Karpas-422 (cell line): ENCODE results near the gene RPLP1. TPM values are rescaled to one million over a fixed set of nuclear protein-coding genes. Genes with fewer than 3 reads are reported as not detected.

Experiments used
- DNase-seq: peaks from one replicate; pipeline ENCODE4 v3.0.0-alpha.2; 2015
- H2AFZ ChIP-seq: fragments of 200-600 bp; sonication (generic); 2 replicates; pipeline ENCODE4 v1.6.1; 2014; ENCODE audit warnings: antibody characterized with exemption, low read length, mixed read lengths
- H3K27ac ChIP-seq: fragments of 200-600 bp; sonication (generic); 2 replicates; pipeline ENCODE4 v1.5.1; 2014; ENCODE audit warnings: mild to moderate bottlenecking, low read length, moderate library complexity
- H3K27me3 ChIP-seq: fragments of 200-600 bp; sonication (generic); 2 replicates; pipeline ENCODE4 v1.6.1; 2014; ENCODE audit warnings: low read length, mixed read lengths
- H3K36me3 ChIP-seq: fragments of 200-600 bp; sonication (generic); 2 replicates; pipeline ENCODE4 v1.6.1; 2014; ENCODE audit warnings: low read length, mixed read lengths; ENCODE audit not compliant: insufficient read depth
- H3K4me1 ChIP-seq: fragments of 200-600 bp; sonication (generic); 2 replicates; pipeline ENCODE4 v1.6.1; 2014; ENCODE audit warnings: mild to moderate bottlenecking, low read length, mixed read lengths
- H3K4me2 ChIP-seq: fragments of 200-600 bp; sonication (generic); 2 replicates; pipeline ENCODE4 v1.6.1; 2014; ENCODE audit warnings: low read length, low read depth, mild to moderate bottlenecking; ENCODE audit not compliant: poor library complexity, severe bottlenecking
- H3K4me3 ChIP-seq: fragments of 200-600 bp; sonication (generic); 2 replicates; pipeline ENCODE4 v1.5.1; 2014; ENCODE audit warnings: mild to moderate bottlenecking, antibody characterized with exemption, low read length, mixed read lengths
- H3K79me2 ChIP-seq: fragments of 200-600 bp; sonication (generic); 2 replicates; pipeline ENCODE4 v1.6.1; 2014; ENCODE audit warnings: mild to moderate bottlenecking, low read length, mixed read lengths
- H3K9ac ChIP-seq: fragments of 200-600 bp; sonication (generic); 2 replicates; pipeline ENCODE4 v1.6.0; 2014; ENCODE audit warnings: low read length
- H3K9me2 ChIP-seq: fragments of 200-600 bp; sonication (generic), shearing (Covaris generic); replicated peaks from 2 replicates; pipeline ENCODE4 v1.6.0; 2014; ENCODE audit warnings: mild to moderate bottlenecking, low read length, moderate library complexity; ENCODE audit not compliant: insufficient read depth
- H3K9me3 ChIP-seq: fragments of 300-700, 200-600 bp; sonication (generic); 2 replicates; pipeline ENCODE4 v1.6.1; 2014; ENCODE audit warnings: low read length, mixed read lengths
- H4K20me1 ChIP-seq: fragments of 200-600 bp; sonication (generic); 2 replicates; pipeline ENCODE4 v1.6.1; 2014; ENCODE audit warnings: mild to moderate bottlenecking, antibody characterized with exemption, low read length, low read depth; ENCODE audit not compliant: insufficient read depth
- total RNA-seq: library from RNA; depleted of rRNA; stranded (reverse); fragments of >200 nt; shearing (Covaris generic); gene quantifications from 2 replicates; pipeline ENCODE4 v1.2.3, GENCODE V29; 2014; ENCODE audit warnings: low replicate concordance

RPLP1 gene
- total RNA-seq, 1 experiment from 2014 or later, result 282 TPM

GRCh38 chr15:69468241-69469121 is 15.9 kb downstream of the RPLP1 start:
- no peak for DNase-seq
- H3K9ac ChIP-seq, result no peak overlapping the region
- no peaks in the 10 kb centered on the region for H3K79me2 ChIP-seq
- H3K4me1 ChIP-seq, result no peaks in the 10 kb centered on the region
- H4K20me1 ChIP-seq, result no peaks in the 10 kb centered on the region
- H3K4me2 ChIP-seq, result no peak overlapping the region
- no peaks in the 10 kb centered on the region for H3K9me3 ChIP-seq
- H3K9me2 ChIP-seq, result no peaks in the 10 kb centered on the region
- H3K36me3 ChIP-seq, result no peaks in the 10 kb centered on the region
- H3K27ac ChIP-seq, result no peak overlapping the region
- H2AFZ ChIP-seq, result no peak overlapping the region
- no peak overlapping the region for H3K4me3 ChIP-seq
- no peaks in the 10 kb centered on the region for H3K27me3 ChIP-seq

GRCh38 chr15:69469467-69470201 is 17.0 kb downstream of the RPLP1 start:
- H3K27ac ChIP-seq, result no peak overlapping the region
- H3K9ac ChIP-seq, result no peak overlapping the region
- H3K27me3 ChIP-seq, result no peaks in the 10 kb centered on the region
- DNase-seq, result no peak
- no peaks in the 10 kb centered on the region for H3K79me2 ChIP-seq
- no peak overlapping the region for H3K4me3 ChIP-seq
- no peak overlapping the region for H3K4me2 ChIP-seq
- no peaks in the 10 kb centered on the region for H4K20me1 ChIP-seq
- no peaks in the 10 kb centered on the region for H3K9me2 ChIP-seq
- no peaks in the 10 kb centered on the region for H3K4me1 ChIP-seq
- H3K36me3 ChIP-seq, result no peaks in the 10 kb centered on the region
- no peaks in the 10 kb centered on the region for H3K9me3 ChIP-seq
- H2AFZ ChIP-seq, result no peak overlapping the region

GRCh38 chr15:69472046-69472445 is 19.4 kb downstream of the RPLP1 start:
- Histone ChIP-seq H3K4me3 (no peak overlapping the region), H3K4me1 (no peaks in the 10 kb centered on the region), H3K9me2 (no peaks in the 10 kb centered on the region), H3K36me3 (no peaks in the 10 kb centered on the region), H3K4me2 (no peak overlapping the region), H3K9ac (no peak overlapping the region), H2AFZ (no peak overlapping the region), H4K20me1 (no peaks in the 10 kb centered on the region), H3K27ac (no peak overlapping the region), H3K9me3 (no peaks in the 10 kb centered on the region), H3K27me3 (no peaks in the 10 kb centered on the region), H3K79me2 (no peaks in the 10 kb centered on the region)
- no peak for DNase-seq

GRCh38 chr15:69472562-69472961 is 19.9 kb downstream of the RPLP1 start:
- Histone ChIP-seq H3K4me2 (no peak overlapping the region), H3K9ac (no peak overlapping the region), H3K9me3 (no peaks in the 10 kb centered on the region), H3K79me2 (no peaks in the 10 kb centered on the region), H3K36me3 (no peaks in the 10 kb centered on the region), H4K20me1 (no peaks in the 10 kb centered on the region), H3K4me3 (no peak overlapping the region), H3K27me3 (no peaks in the 10 kb centered on the region), H3K9me2 (no peaks in the 10 kb centered on the region), H3K4me1 (no peaks in the 10 kb centered on the region), H2AFZ (no peak overlapping the region), H3K27ac (no peak overlapping the region)
- DNase-seq, result no peak

- H3K9ac ChIP-seq, result no peak overlapping the region
- no peaks in the 10 kb centered on the region for H3K9me3 ChIP-seq
- no peak for DNase-seq
- H3K27ac ChIP-seq, result no peak overlapping the region
- H3K79me2 ChIP-seq, result no peaks in the 10 kb centered on the region
- H4K20me1 ChIP-seq, result no peaks in the 10 kb centered on the region
- H3K9me2 ChIP-seq, result no peaks in the 10 kb centered on the region
- H3K27me3 ChIP-seq, result peaks cover 3% of the 10 kb centered on the region; the same call in 1 of the 2 replicates
- H3K4me3 ChIP-seq, result no peak overlapping the region
- H3K36me3 ChIP-seq, result no peaks in the 10 kb centered on the region
- peaks cover 7% of the 10 kb centered on the region for H3K4me1 ChIP-seq
- no peak overlapping the region for H3K4me2 ChIP-seq
- H2AFZ ChIP-seq, result no peak overlapping the region
Measured at GRCh38 chr15:69474291-69474690, 21.7 kb downstream of the RPLP1 start.

GRCh38 chr15:69474846-69475455 is 22.3 kb downstream of the RPLP1 start:
- no peaks in the 10 kb centered on the region for H3K79me2 ChIP-seq
- H3K4me3 ChIP-seq, result no peak overlapping the region
- no peaks in the 10 kb centered on the region for H3K36me3 ChIP-seq
- no peak overlapping the region for H3K27ac ChIP-seq
- H3K27me3 ChIP-seq, result peaks cover 6% of the 10 kb centered on the region; the same call in 1 of the 2 replicates
- H2AFZ ChIP-seq, result no peak overlapping the region
- DNase-seq, result peak; percentile 54
- H3K4me2 ChIP-seq, result no peak overlapping the region
- H3K9me3 ChIP-seq, result peaks cover 6% of the 10 kb centered on the region
- peaks cover 7% of the 10 kb centered on the region for H3K4me1 ChIP-seq
- H3K9me2 ChIP-seq, result no peaks in the 10 kb centered on the region
- no peaks in the 10 kb centered on the region for H4K20me1 ChIP-seq
- H3K9ac ChIP-seq, result no peak overlapping the region

GRCh38 chr15:69475769-69476358 is 23.2 kb downstream of the RPLP1 start:
- Histone ChIP-seq H3K4me2 (no peak overlapping the region), H3K4me1 (peaks cover 7% of the 10 kb centered on the region), H3K9me3 (peaks cover 10% of the 10 kb centered on the region), H3K79me2 (no peaks in the 10 kb centered on the region), H3K4me3 (no peak overlapping the region), H3K27me3 (peaks cover 6% of the 10 kb centered on the region; the same call in 1 of the 2 replicates), H2AFZ (no peak overlapping the region), H3K9me2 (no peaks in the 10 kb centered on the region), H4K20me1 (no peaks in the 10 kb centered on the region), H3K36me3 (no peaks in the 10 kb centered on the region), H3K27ac (no peak overlapping the region), H3K9ac (no peak overlapping the region)
- peak; percentile 85 for DNase-seq
